Thoracic aorta (tissue), 2 donors: Measurements from ENCODE around the gene CNTNAP4. TPM values are rescaled to one million over a fixed set of nuclear protein-coding genes. Genes with fewer than 3 reads are reported as not detected.

Experiments
- ATAC-seq: fragments of 150-250 bp; one replicate; pipeline ENCODE4 v1.8.0; 2017; ENCODE audit warnings: low read depth; ENCODE audit not compliant: insufficient number of reproducible peaks, low FRiP score
- DNase-seq: peaks from one replicate; pipeline ENCODE4 v3.0.0-alpha.2; 2020; ENCODE audit warnings: low spot score
- H3K27ac ChIP-seq, 2 donors: fragments of 200-600 bp; sonication (generic); 1 replicate in 1 of 2; 2 replicates in 1 of 2; pipeline ENCODE4 v1.5.1; 2016; ENCODE audit warnings: mild to moderate bottlenecking in 2 of 2, moderate library complexity in 2 of 2
- H3K27me3 ChIP-seq: fragments of 200-600 bp; sonication (generic); replicated peaks from 2 replicates; pipeline ENCODE4 v1.6.0; 2016; ENCODE audit warnings: mild to moderate bottlenecking; ENCODE audit not compliant: insufficient read depth
- H3K36me3 ChIP-seq: fragments of 200-600 bp; sonication (generic); one replicate; pipeline ENCODE4 v1.5.1; 2016
- H3K4me1 ChIP-seq, 2 donors: fragments of 200-600 bp; sonication (generic); 1 replicate in 1 of 2; 2 replicates in 1 of 2; pipeline versions ENCODE4 v1.5.1 to v1.6.0; 2016; ENCODE audit warnings: low read depth in 2 of 2, mild to moderate bottlenecking in 1 of 2; ENCODE audit not compliant: control insufficient read depth in 1 of 2
- H3K4me3 ChIP-seq: fragments of 200-600 bp; sonication (generic); 2 replicates; pipeline ENCODE4 v1.5.1; 2016; ENCODE audit warnings: mild to moderate bottlenecking
- H3K9me3 ChIP-seq: fragments of 200-600 bp; sonication (generic); 2 replicates; pipeline ENCODE4 v1.5.1; 2016
- CTCF ChIP-seq: fragments of 200-600 bp; sonication (generic); IDR thresholded peaks from one replicate; pipeline ENCODE4 v1.5.1; 2019; ENCODE audit warnings: antibody characterized with exemption
- total RNA-seq, 2 donors: library from RNA; depleted of rRNA; stranded (reverse); fragments of >200 nt; gene quantifications; one replicate each; pipeline versions ENCODE4 v1.1.0 to v1.2.3, GENCODE V29; 2016

CNTNAP4 gene
- not detected for total RNA-seq

- Histone ChIP-seq H3K4me3 (no peak within 1 kb of the TSS), H3K27ac (no peak within 1 kb of the TSS), H3K4me1 (no peaks in the 10 kb centered on the region), H3K36me3 (no peaks in the 10 kb centered on the region), H3K9me3 (no peaks in the 10 kb centered on the region), H3K27me3 (no peaks in the 10 kb centered on the region)
- ATAC-seq (no peak), DNase-seq (no peak)
- no peak for TF ChIP-seq CTCF
Measured at GRCh38 chr16:76276745-76277438, at the start of gene CNTNAP4. CNTNAP4 (plus strand) TSS chr16:76277401; CDS start chr16:76277663, 262 bp downstream.

GRCh38 chr16:76228546-76229146, 48.6 kb upstream of the CNTNAP4 start:
- Histone ChIP-seq H3K4me1 (no peaks in the 10 kb centered on the region), H3K4me3 (no peak overlapping the region), H3K27ac (no peak overlapping the region), H3K9me3 (no peaks in the 10 kb centered on the region), H3K27me3 (no peaks in the 10 kb centered on the region), H3K36me3 (no peaks in the 10 kb centered on the region)
- TF ChIP-seq CTCF = no peak
- DNase-seq = no peak
- ATAC-seq = no peak

GRCh38 chr16:76232704-76233103, 44.5 kb upstream of the CNTNAP4 start:
- no peaks in the 10 kb centered on the region for H3K9me3 ChIP-seq
- ATAC-seq (no peak), DNase-seq (no peak)
- H3K4me1 ChIP-seq = no peaks in the 10 kb centered on the region
- no peaks in the 10 kb centered on the region for H3K27me3 ChIP-seq
- TF ChIP-seq CTCF = no peak
- H3K4me3 ChIP-seq = no peak overlapping the region
- no peaks in the 10 kb centered on the region for H3K36me3 ChIP-seq
- H3K27ac ChIP-seq = no peak overlapping the region

GRCh38 chr16:76235025-76235424, 42.2 kb upstream of the CNTNAP4 start:
- Histone ChIP-seq H3K27me3 (no peaks in the 10 kb centered on the region), H3K36me3 (no peaks in the 10 kb centered on the region), H3K4me3 (no peak overlapping the region), H3K4me1 (no peaks in the 10 kb centered on the region), H3K9me3 (no peaks in the 10 kb centered on the region), H3K27ac (no peak overlapping the region)
- TF ChIP-seq CTCF = no peak
- DNase-seq = no peak
- no peak for ATAC-seq

- H3K36me3 ChIP-seq = no peaks in the 10 kb centered on the region
- H3K27me3 ChIP-seq = no peaks in the 10 kb centered on the region
- no peak overlapping the region for H3K27ac ChIP-seq
- no peaks in the 10 kb centered on the region for H3K4me1 ChIP-seq
- DNase-seq (no peak), ATAC-seq (no peak)
- H3K4me3 ChIP-seq = no peak overlapping the region
- TF ChIP-seq CTCF = no peak
- H3K9me3 ChIP-seq = no peaks in the 10 kb centered on the region
Measured at GRCh38 chr16:76235426-76235825, 41.8 kb upstream of the CNTNAP4 start.
